Astrocyte of the hippocampus (primary cell): ENCODE data around the gene MACF1.

Experiments
- DNase-seq: peaks from one replicate; pipeline ENCODE4 v3.0.0; 2011; ENCODE audit warnings: low read depth, low spot score

MACF1 gene

GRCh38 chr1:39295901-39296300, 91.4 kb downstream of the MACF1 start:
- DNase-seq, result no peak

GRCh38 chr1:39297551-39297950, 93.1 kb downstream of the MACF1 start:
- peak; percentile 68 for DNase-seq

GRCh38 chr1:39301606-39302005, 97.1 kb downstream of the MACF1 start:
- no peak for DNase-seq

- no peak for DNase-seq
These were observed 101.1 kb downstream of the MACF1 start for GRCh38 chr1:39305555-39305954.

GRCh38 chr1:39310015-39310414, 105.5 kb downstream of the MACF1 start:
- no peak for DNase-seq

- DNase-seq, result no peak
These were observed 106.2 kb downstream of the MACF1 start for GRCh38 chr1:39310691-39311090.

- DNase-seq, result no peak
These were observed 112.6 kb downstream of the MACF1 start for GRCh38 chr1:39317111-39317510.

GRCh38 chr1:39317910-39318633, 113.6 kb downstream of the MACF1 start:
- peak; percentile 16 for DNase-seq

- no peak for DNase-seq
These were observed 117.5 kb downstream of the MACF1 start for GRCh38 chr1:39321979-39322378.

- no peak for DNase-seq
These were observed 117.9 kb downstream of the MACF1 start for GRCh38 chr1:39322431-39322830.

GRCh38 chr1:39324888-39325287, 120.4 kb downstream of the MACF1 start:
- DNase-seq, result no peak

GRCh38 chr1:39326836-39327235, 122.3 kb downstream of the MACF1 start:
- no peak for DNase-seq

GRCh38 chr1:39328095-39328494, 123.6 kb downstream of the MACF1 start:
- DNase-seq, result no peak

- no peak for DNase-seq
These were observed 124.2 kb downstream of the MACF1 start for GRCh38 chr1:39328586-39329121.

- DNase-seq, result no peak
These were observed 127.2 kb downstream of the MACF1 start for GRCh38 chr1:39331647-39332046.

GRCh38 chr1:39332291-39332690, 127.8 kb downstream of the MACF1 start:
- peak; percentile 16 for DNase-seq

- no peak for DNase-seq
These were observed 128.3 kb downstream of the MACF1 start for GRCh38 chr1:39332828-39333227.

- no peak for DNase-seq
These were observed 128.8 kb downstream of the MACF1 start for GRCh38 chr1:39333296-39333695.

GRCh38 chr1:39335216-39335615, 130.7 kb downstream of the MACF1 start:
- no peak for DNase-seq

- no peak for DNase-seq
These were observed 132.6 kb downstream of the MACF1 start for GRCh38 chr1:39337067-39337466.

- no peak for DNase-seq
These were observed 138.3 kb downstream of the MACF1 start for GRCh38 chr1:39342776-39343175.

GRCh38 chr1:39344394-39345154, 140.1 kb downstream of the MACF1 start:
- DNase-seq, result no peak

GRCh38 chr1:39346872-39347271, 142.4 kb downstream of the MACF1 start:
- no peak for DNase-seq
